ENCODE results near the gene KIZ.

The KIZ gene

DNA sequence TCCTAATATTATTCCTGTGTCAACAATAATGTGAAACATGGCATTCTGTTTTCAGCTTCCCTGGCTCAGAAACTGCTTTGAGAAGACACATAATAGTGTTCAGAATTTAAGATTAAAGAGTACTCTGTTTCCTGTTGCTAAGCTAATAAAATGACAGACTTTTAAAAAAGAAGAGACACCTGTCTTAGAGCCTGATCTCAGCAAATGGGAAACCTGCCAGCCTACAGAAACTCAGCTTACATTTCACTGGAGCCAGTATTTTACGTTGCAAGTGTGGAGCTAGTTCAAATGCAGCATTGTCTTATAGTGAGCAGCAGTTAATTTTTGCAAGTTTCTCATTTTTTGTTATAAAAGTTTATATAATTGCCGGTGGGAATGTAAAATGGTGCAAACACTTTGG, 28.8 kb downstream of the KIZ start:
- no peak overlapping the region for H3K27ac ChIP-seq
- no peak for DNase-seq (ENCODE audit: low read depth, low spot score)

DNA sequence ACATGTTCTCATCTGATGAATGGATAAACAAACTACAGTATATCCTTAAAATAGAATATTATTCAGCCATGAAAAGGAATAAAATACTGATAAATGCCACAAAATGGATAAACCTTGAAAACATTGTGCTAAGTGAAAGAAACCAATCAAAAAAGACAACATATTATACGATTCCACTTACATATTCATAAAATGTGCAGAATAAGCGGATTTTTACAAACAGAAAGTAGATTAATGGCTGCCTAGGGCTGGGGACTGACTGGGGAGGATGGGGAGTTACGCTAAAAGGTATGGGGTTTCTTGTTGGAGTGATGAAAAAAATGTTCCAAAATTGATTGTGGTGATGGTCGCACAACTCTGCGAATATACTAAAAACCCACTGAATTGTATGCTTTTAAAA, 29.4 kb downstream of the KIZ start:
- Histone ChIP-seq H3K9me3 (ENCODE audit: low read depth, low read length) (peaks cover 5% of the 10 kb centered on the region; the same call in 1 of the 2 replicates), H3K36me3 (ENCODE audit: insufficient read depth, low read length) (no peaks in the 10 kb centered on the region), H3K27ac (no peak overlapping the region), H3K4me3 (no peak overlapping the region), H3K9ac (ENCODE audit: insufficient read length) (no peak overlapping the region)
- DNase-seq (ENCODE audit: low read depth, low spot score): no peak
- TF ChIP-seq FOXP2 (optimal IDR thresholded peaks at IDR 0.05; ENCODE audit: control extremely low read depth, extremely low read length, insufficient read depth): no peak
- TF ChIP-seq EZH2 (IDR thresholded peaks at IDR 0.05): no peak
- no peak for TF ChIP-seq POLR2AphosphoS5 (IDR thresholded peaks at IDR 0.05; ENCODE audit: borderline replicate concordance, low read depth, low read length)

More for the DNA sequence above, 28.8 kb downstream of the KIZ start:
- H3K36me3 ChIP-seq (ENCODE audit: insufficient read depth, low read length): no peaks in the 10 kb centered on the region
- peaks cover 5% of the 10 kb centered on the region; the same call in 1 of the 2 replicates for H3K9me3 ChIP-seq (ENCODE audit: low read depth, low read length)
- no peak for TF ChIP-seq FOXP2 (optimal IDR thresholded peaks at IDR 0.05; ENCODE audit: control extremely low read depth, extremely low read length, insufficient read depth)
- TF ChIP-seq POLR2AphosphoS5 (IDR thresholded peaks at IDR 0.05; ENCODE audit: borderline replicate concordance, low read depth, low read length): no peak
- TF ChIP-seq EZH2 (IDR thresholded peaks at IDR 0.05): no peak
- no peak overlapping the region for H3K9ac ChIP-seq (ENCODE audit: insufficient read length)
- no peak overlapping the region for H3K4me3 ChIP-seq

DNA sequence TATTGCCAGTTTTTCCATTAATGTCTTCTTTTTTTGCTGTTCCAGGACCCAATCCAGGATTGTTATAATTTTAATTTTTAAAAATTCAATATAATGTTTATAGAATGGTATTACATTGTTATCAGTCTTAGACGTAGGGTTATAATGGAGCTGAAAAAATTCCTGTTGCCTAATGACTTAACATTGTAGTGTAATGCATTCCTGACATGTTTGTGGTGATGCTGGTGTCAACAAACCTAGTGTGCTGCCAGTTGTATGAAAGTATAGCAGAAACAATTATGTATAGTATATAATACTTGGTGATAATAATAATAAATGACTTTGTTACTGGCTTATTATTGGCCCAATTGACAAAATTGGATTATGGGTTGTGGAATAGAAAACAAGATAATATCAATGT, 30.4 kb downstream of the KIZ start:
- Histone ChIP-seq H3K36me3 (ENCODE audit: insufficient read depth, low read length) (no peaks in the 10 kb centered on the region), H3K27ac (no peak overlapping the region), H3K4me3 (no peak overlapping the region), H3K9me3 (ENCODE audit: low read depth, low read length) (peaks cover 5% of the 10 kb centered on the region; the same call in 1 of the 2 replicates), H3K9ac (ENCODE audit: insufficient read length) (no peak overlapping the region)
- no peak for TF ChIP-seq FOXP2 (optimal IDR thresholded peaks at IDR 0.05; ENCODE audit: control extremely low read depth, extremely low read length, insufficient read depth)
- no peak for TF ChIP-seq POLR2AphosphoS5 (IDR thresholded peaks at IDR 0.05; ENCODE audit: borderline replicate concordance, low read depth, low read length)
- TF ChIP-seq EZH2 (IDR thresholded peaks at IDR 0.05): no peak
- DNase-seq (ENCODE audit: low read depth, low spot score): no peak

DNA sequence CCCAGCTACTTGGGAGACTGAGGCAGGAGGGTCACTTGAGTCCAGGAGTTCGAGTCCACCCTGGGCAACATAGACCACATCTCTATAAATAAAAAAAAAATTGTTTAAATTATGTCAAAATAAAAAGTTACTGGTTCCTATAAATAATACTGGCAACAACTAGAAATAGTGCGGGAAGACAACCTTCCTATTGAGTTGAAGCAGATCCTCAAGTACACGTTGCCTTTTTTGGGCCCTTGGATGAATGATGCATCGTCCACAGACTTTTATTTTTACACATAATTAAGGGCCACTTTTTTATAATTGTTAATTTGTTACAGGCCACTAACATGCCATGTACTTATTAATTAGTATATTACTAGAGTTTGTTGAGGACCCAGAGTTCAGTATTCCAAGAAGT, 31.1 kb downstream of the KIZ start:
- H3K36me3 ChIP-seq (ENCODE audit: insufficient read depth, low read length): peaks cover 4% of the 10 kb centered on the region; the same call in 1 of the 2 replicates
- TF ChIP-seq FOXP2 (optimal IDR thresholded peaks at IDR 0.05; ENCODE audit: control extremely low read depth, extremely low read length, insufficient read depth) (no peak), EZH2 (IDR thresholded peaks at IDR 0.05) (no peak), POLR2AphosphoS5 (IDR thresholded peaks at IDR 0.05; ENCODE audit: borderline replicate concordance, low read depth, low read length) (no peak)
- H3K4me3 ChIP-seq: no peak overlapping the region
- peaks cover 5% of the 10 kb centered on the region; the same call in 1 of the 2 replicates for H3K9me3 ChIP-seq (ENCODE audit: low read depth, low read length)
- no peak overlapping the region for H3K27ac ChIP-seq
- no peak for DNase-seq (ENCODE audit: low read depth, low spot score)
- no peak overlapping the region for H3K9ac ChIP-seq (ENCODE audit: insufficient read length)

DNA sequence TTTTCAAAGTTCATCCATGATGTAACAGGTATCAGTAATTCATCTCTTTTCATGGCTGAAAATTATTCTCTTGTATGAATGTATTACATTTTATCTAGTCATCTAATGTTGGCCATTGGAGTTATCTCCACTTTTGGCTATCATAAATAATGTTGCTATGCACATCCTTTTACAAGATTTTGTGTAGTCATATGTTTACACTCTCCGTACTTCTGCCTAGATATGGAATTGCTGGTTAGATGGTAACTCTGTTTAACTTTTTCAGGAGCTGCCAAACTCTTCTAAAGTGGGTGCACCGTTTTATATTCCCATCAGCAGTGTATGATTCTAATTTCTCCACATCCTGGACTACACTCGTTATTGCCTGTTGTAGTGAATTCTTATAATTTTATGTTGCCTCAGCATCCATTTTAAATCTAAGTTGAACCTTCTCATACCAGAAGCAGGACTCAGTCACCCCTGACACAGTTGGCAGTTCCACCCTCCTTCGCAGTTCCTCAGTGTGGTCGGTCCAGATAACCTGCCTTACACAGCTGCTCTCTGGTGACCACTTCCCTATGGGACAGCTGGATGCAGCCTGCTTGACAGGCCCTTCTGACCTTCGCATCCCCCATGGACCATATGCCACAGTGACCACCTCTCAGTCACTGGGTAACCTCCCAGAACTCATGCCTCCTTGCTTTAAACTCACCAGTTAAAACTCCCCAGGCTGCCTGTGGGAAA, 33.9 kb downstream of the KIZ start:
- no peak for DNase-seq (ENCODE audit: low read depth, low spot score)
- Histone ChIP-seq H3K4me3 (no peak overlapping the region), H3K27ac (0 out of 2 replicates have a peak overlapping the region, but pooled peaks have one; percentile 20), H3K36me3 (ENCODE audit: insufficient read depth, low read length) (peaks cover 7% of the 10 kb centered on the region; the same call in 1 of the 2 replicates), H3K9ac (ENCODE audit: insufficient read length) (no peak overlapping the region), H3K9me3 (ENCODE audit: low read depth, low read length) (peaks cover 5% of the 10 kb centered on the region; the same call in 1 of the 2 replicates)
- TF ChIP-seq FOXP2 (optimal IDR thresholded peaks at IDR 0.05; ENCODE audit: control extremely low read depth, extremely low read length, insufficient read depth) (no peak), POLR2AphosphoS5 (IDR thresholded peaks at IDR 0.05; ENCODE audit: borderline replicate concordance, low read depth, low read length) (no peak), EZH2 (IDR thresholded peaks at IDR 0.05) (no peak)

DNA sequence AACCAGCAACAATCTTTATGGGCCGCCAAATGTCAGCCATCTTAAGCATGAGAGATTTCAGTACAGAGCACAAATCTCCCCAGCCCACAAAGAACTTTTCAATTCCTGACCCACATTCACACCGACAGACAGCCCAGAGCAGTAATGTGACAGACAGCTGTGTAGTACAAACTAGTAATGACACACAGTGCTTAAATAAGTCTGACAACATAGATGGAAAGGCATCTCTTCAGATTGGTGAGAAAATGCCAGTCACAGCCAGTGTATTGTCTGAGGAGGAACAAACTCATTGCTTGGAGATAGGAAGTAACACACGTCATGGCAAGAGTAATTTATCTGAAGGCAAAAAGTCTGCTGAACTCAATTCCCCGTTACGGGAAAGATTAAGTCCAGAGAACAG, 36.0 kb downstream of the KIZ start:
- DNase-seq (ENCODE audit: low read depth, low spot score): no peak
- H3K27ac ChIP-seq: no peak overlapping the region
- no peak for TF ChIP-seq EZH2 (IDR thresholded peaks at IDR 0.05)
- TF ChIP-seq POLR2AphosphoS5 (IDR thresholded peaks at IDR 0.05; ENCODE audit: borderline replicate concordance, low read depth, low read length): no peak
- no peak for TF ChIP-seq FOXP2 (optimal IDR thresholded peaks at IDR 0.05; ENCODE audit: control extremely low read depth, extremely low read length, insufficient read depth)
- no peak overlapping the region for H3K4me3 ChIP-seq
- H3K9ac ChIP-seq (ENCODE audit: insufficient read length): no peak overlapping the region
- H3K36me3 ChIP-seq (ENCODE audit: insufficient read depth, low read length): peaks cover 7% of the 10 kb centered on the region; the same call in 1 of the 2 replicates
- H3K9me3 ChIP-seq (ENCODE audit: low read depth, low read length): no peaks in the 10 kb centered on the region

DNA sequence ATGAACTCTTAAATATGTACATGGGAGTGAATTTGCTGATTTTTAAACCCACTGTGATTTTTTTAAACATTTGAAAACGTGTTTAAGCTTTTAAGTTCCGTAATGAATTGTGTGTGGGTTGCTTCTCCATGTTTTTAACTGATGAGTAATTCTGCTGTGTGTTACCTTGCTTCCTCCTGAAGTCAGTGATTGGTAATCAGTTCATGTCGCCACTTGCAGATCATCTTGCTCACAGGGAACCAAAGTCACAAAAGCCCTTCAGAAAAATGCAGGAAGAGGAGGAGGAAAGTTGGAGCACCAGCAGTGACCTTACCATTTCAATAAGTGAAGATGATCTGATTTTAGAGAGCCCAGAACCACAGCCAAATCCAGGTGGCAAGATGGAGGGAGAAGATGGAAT, 36.7 kb downstream of the KIZ start:
- TF ChIP-seq FOXP2 (optimal IDR thresholded peaks at IDR 0.05; ENCODE audit: control extremely low read depth, extremely low read length, insufficient read depth) (no peak), POLR2AphosphoS5 (IDR thresholded peaks at IDR 0.05; ENCODE audit: borderline replicate concordance, low read depth, low read length) (no peak), EZH2 (IDR thresholded peaks at IDR 0.05) (no peak)
- H3K27ac ChIP-seq: no peak overlapping the region
- no peak overlapping the region for H3K9ac ChIP-seq (ENCODE audit: insufficient read length)
- no peak for DNase-seq (ENCODE audit: low read depth, low spot score)
- peaks cover 7% of the 10 kb centered on the region; the same call in 1 of the 2 replicates for H3K36me3 ChIP-seq (ENCODE audit: insufficient read depth, low read length)
- no peaks in the 10 kb centered on the region for H3K9me3 ChIP-seq (ENCODE audit: low read depth, low read length)
- H3K4me3 ChIP-seq: no peak overlapping the region

DNA sequence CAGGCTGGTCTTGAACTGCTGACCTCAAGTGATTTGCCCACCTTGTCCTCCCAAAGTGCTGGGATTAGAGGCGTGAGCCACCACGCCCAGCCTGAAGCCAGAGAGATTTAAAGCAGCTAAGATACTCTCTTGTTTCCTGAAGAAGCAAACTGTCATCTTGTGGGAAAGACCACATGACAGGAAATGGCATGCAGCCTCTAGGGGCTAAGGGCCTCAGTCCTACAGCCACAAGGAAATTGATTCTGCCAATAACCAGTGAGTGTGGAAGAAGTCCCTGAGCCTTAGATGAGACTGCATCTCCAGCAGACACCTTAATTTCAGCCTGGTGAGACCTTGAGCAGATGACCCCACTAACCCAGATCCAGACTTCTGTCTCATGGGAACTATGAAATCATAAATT, 40.9 kb downstream of the KIZ start:
- Histone ChIP-seq H3K36me3 (ENCODE audit: insufficient read depth, low read length) (peaks cover 5% of the 10 kb centered on the region; the same call in 1 of the 2 replicates), H3K9me3 (ENCODE audit: low read depth, low read length) (no peaks in the 10 kb centered on the region), H3K9ac (ENCODE audit: insufficient read length) (no peak overlapping the region), H3K27ac (no peak overlapping the region), H3K4me3 (no peak overlapping the region)
- no peak for DNase-seq (ENCODE audit: low read depth, low spot score)
- TF ChIP-seq EZH2 (IDR thresholded peaks at IDR 0.05) (no peak), POLR2AphosphoS5 (IDR thresholded peaks at IDR 0.05; ENCODE audit: borderline replicate concordance, low read depth, low read length) (no peak), FOXP2 (optimal IDR thresholded peaks at IDR 0.05; ENCODE audit: control extremely low read depth, extremely low read length, insufficient read depth) (no peak)

Measured in SK-N-MC (cell line).